Retinal pigment epithelial cell (primary cell): ENCODE measurements around the gene CHD2.

ENCODE experiments used
- DNase-seq: peaks from one replicate; pipeline ENCODE4 v3.0.0-alpha.2; 2010; ENCODE audit warnings: low read depth
- H3K4me3 ChIP-seq: 2 replicates; pipeline ENCODE4 v1.5.1; 2011; ENCODE audit warnings: mild to moderate bottlenecking, low read length, control low read depth, moderate library complexity
- CTCF ChIP-seq: conservative IDR thresholded peaks from 2 replicates; pipeline ENCODE4 v1.5.1; 2011; ENCODE audit warnings: low read depth, low read length, control low read depth, inconsistent platforms

CHD2 gene

GRCh38 chr15:93046721-93047120 lies 146.6 kb downstream of the CHD2 start:
- H3K4me3 ChIP-seq: no peak overlapping the region
- TF ChIP-seq CTCF: no peak
- no peak for DNase-seq

- no peak overlapping the region for H3K4me3 ChIP-seq
- no peak for TF ChIP-seq CTCF
- DNase-seq: no peak
These were observed 147.7 kb downstream of the CHD2 start for GRCh38 chr15:93047621-93048425.

GRCh38 chr15:93048426-93048721 lies 148.2 kb downstream of the CHD2 start:
- DNase-seq: no peak
- no peak overlapping the region for H3K4me3 ChIP-seq
- no peak for TF ChIP-seq CTCF

- no peak overlapping the region for H3K4me3 ChIP-seq
- no peak for TF ChIP-seq CTCF
- DNase-seq: no peak
These were observed 148.6 kb downstream of the CHD2 start for GRCh38 chr15:93048759-93049161.

- no peak for DNase-seq
- no peak for TF ChIP-seq CTCF
- H3K4me3 ChIP-seq: no peak overlapping the region
These were observed 149.1 kb downstream of the CHD2 start for GRCh38 chr15:93049233-93049632.

- no peak for DNase-seq
- no peak overlapping the region for H3K4me3 ChIP-seq
- no peak for TF ChIP-seq CTCF
These were observed 149.9 kb downstream of the CHD2 start for GRCh38 chr15:93049914-93050578.

- H3K4me3 ChIP-seq: no peak overlapping the region
- no peak for TF ChIP-seq CTCF
- no peak for DNase-seq
These were observed 150.5 kb downstream of the CHD2 start for GRCh38 chr15:93050648-93051047.
